Measurements from ENCODE around the gene TFCP2L1.
"Not testable (repeated sequence)": the region's sequence is repeated elsewhere in the genome, so short reads cannot be mapped to it uniquely, and the experiment has no call there.

- not testable (repeated sequence) for TF ChIP-seq CTCF (IDR thresholded peaks at IDR 0.05; ENCODE audit: insufficient read depth, low read length); SPI1 (IDR thresholded peaks at IDR 0.05; ENCODE audit: borderline replicate concordance, low read depth); POLR2AphosphoS5 (IDR thresholded peaks at IDR 0.05; ENCODE audit: low read depth); REST (IDR thresholded peaks at IDR 0.05; ENCODE audit: insufficient replicate concordance, low read depth); GABPA (IDR thresholded peaks at IDR 0.05; ENCODE audit: low read depth)
Observed at GRCh38 chr2:121301190-121301589, 16.2 kb upstream of the TFCP2L1 start.
